SW480 (cell line): Measurements from ENCODE around the gene RAB40C.

Experiments
- DNase-seq: peaks from one replicate; pipeline ENCODE4 v3.0.0-alpha.2; 2016; ENCODE audit warnings: low spot score

Gene RAB40C

DNA sequence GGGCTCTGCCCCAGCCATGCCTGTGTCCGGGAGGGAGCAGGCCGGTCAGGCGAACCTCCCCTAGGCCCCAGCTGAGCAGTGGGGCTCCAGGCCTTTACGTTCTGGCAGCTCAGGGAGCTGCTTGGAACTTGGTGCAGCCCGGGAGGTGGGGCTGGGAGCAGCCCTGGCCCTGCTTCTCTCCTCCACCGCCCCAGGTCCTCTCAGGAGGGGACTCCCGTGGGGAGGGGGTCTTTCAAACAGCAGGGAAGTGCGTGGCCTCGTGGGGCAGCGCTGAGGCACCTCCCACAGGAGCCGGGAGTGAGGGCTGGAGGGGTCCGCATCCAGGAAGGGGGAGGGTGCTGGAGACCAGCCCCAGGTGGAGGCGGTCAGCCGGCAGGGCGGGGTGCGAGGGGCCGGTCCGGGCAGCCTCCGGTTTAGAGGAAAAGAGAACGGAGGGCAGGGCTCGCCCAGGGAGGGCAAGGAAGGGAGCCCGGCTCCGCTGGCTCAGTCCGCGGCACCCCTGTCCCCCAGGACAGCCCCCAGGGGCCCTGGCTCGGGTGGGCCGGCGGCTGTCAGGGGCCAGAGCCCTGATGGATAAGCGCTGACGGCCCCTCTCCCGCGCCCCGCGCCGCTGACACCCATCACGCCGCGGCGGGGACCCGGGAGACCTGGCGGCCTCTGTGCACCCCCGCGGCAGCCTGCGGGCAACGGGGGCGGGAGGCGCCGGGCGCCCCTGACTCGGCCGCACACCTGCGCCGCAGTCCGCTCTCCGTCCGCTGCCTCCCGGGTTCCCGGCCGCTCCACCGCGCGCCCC is 30.3 kb upstream of the RAB40C start:
- DNase-seq: no peak

DNA sequence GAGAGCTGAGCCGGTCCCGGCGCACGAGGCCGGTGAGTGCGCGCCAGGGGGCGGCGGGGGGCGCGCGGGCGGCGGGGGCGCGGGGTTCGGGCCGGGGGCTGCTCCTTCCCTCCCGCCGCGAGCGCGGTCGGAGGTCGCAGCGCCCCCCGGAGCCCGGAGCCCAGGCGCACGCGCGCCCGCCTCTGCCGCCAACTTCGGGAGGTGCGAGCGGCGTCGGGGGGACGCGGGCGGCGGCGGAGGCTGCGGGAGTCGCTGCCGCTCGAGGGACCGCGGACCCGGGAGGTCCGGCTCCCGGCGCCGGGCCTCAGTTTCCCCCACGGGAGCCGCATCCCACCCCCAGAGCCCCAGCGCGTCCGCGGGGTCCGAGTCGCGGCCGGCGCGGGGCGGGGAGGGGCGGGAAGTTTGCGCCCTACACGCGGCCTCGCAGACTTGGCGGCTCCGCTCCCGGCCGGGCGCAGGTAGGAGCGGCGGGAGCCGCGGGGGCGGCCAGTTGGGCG is 29.6 kb upstream of the RAB40C start, which contains the start of gene PRR35:
Gene PRR35 (plus strand): TSS at position 191 of the 497 bp plus-strand sequence. CDS start 2,901 bp downstream, outside the sequence.
- no peak for DNase-seq

DNA sequence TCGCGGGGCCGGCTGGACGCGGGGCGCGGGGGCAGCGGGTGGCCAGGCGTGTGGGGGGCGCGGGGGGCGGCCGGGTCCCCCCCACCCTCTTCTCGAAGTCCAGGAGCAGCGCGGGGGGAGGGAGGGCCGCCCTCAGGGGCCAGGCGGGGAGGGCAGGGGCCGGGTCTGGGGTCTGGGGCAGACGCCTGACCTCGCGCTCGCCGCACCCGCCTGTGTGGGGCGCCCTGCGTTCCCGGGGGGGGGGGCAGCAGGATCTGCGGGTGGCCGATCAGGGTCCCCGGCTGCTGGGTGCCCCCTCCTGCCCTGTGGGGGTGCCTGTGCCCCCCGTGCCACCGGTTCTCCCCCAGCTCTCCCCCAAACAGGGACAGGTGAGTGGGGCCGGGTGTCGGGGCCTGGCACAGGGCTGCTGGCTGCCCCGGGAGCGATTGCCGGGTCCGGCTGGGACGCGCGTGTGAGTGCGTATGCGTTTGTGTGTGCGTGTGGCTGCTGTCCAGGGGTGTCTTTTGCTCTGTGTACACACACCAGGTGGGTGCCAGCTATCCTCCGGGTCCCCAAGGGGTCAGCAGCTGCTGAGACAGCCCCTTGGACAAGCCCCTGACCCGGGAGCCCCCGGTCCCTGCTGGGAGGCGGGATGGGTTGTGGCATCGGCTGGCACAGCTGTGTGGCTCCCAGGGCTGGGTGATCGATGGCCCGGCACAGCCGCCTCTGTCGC is 29.0 kb upstream of the RAB40C start:
- DNase-seq: no peak

DNA sequence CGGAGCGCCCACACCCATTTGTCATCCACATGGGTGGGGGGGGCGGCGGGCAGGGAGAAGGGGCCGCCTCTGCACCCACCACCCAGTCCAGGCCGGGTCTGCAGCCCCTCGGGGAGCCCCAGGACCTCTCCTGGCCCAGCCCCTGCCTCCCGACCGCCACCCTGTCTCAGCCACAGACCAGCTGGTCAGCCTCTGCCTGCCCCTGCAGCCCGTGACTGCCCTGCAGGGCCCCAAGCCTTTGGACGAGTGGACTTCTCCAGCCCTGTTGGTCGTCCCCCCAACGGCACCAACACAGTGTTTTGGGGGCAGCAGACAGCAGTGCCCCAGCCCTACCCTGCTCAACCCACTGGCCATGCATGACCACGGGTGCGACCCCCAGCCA is 28.5 kb upstream of the RAB40C start:
- DNase-seq: no peak

DNA sequence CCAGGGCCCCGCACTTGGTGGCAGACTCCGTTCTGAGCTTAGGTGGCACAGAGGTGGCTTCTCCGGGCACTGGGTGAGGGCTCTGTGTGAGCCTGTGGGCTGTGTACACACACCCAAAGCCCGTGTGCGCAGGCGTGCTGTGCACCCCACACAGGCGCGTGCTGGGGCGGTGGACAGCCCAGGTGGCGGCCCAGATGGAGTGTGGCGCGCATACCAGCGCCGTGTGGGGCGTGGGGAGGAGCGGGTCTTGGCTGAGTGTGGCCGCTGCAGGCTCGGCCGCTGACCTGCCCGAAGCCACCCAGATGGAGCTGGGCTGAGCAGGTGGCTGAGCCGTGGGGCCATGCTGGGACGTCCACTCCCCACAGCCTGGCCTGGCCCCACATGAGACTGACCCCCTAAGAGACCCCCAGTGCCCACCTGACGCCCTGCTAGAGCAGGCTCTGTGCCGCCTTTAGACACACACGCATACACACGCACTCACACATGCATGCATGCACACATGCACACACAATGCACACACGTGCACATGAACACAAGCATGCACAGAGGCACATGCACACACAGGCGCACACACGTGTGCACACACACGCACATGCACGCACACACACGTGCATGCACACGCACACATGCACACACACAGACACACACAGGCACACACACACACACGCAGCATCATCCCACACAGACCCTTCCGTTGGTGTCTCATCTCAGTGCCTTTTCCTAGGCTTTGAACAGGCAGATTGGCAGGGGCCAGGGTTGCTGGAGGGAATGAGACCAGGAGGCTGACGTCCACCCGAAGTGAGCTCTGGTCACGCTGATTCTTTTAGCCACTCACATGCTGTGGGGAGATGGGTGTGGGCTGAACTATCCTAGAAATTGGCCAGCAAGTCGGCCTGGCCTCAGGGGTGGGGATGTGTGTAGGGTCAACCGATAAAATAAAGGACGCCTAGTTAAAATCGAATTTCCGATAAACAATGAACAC is 27.6 kb upstream of the RAB40C start:
- no peak for DNase-seq

DNA sequence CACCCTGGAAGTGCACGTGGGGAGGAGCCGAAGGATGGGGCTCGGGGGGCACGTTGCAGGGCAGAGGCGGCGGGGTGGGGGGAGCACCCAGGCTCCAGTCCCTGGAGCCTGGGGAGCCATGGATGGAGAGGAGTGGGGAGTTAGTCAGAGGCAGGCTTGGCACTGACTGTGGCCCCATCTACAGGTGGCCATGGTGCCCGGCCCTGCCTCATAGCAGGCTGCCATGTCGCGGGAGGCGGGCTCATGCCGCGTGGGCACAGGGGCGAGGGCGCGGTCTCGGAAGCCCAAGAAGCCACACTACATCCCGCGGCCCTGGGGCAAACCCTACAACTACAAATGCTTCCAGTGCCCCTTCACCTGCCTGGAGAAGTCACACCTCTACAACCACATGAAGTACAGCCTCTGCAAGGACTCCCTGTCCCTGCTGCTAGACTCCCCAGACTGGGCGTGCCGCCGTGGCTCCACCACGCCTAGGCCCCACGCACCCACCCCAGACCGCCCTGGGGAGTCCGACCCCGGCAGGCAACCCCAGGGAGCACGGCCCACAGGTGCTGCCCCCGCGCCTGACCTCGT is 26.7 kb upstream of the RAB40C start:
- DNase-seq: no peak

DNA sequence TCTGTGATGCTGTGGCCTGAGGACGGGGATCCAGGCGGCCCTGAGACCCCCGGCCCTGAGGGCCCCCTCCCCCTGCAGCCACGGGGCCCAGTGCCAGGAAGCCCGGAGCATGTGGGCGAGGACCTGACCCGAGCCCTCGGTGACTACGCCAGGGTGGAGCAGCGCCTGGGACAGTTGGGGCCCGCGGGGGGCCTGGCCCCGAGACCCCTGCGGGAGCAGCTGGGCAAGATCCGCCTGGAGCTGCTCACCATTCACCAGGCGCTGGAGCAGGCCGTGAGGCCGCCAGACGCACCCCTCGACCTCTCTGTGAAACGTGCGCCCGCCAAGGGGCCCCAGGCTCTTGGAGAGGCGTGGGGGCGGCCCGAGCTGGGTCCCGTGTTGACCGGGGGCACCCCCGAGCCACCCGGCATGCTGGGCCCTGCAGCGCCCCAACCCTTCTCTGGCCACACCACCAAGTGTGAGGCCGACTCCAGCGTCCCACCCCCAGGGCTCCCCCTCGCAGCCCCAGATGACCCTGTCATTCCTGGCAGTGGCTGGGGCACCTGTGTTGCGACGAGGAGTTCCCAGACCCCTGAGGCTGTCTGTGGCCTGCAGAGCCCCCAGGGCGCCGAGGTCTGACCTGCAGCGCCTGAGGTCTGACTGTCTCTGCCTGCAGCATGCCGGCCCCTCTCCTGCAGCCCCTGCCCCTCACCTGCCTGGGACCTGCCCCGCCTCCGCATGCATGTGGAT is 25.0 kb upstream of the RAB40C start:
- no peak for DNase-seq

DNA sequence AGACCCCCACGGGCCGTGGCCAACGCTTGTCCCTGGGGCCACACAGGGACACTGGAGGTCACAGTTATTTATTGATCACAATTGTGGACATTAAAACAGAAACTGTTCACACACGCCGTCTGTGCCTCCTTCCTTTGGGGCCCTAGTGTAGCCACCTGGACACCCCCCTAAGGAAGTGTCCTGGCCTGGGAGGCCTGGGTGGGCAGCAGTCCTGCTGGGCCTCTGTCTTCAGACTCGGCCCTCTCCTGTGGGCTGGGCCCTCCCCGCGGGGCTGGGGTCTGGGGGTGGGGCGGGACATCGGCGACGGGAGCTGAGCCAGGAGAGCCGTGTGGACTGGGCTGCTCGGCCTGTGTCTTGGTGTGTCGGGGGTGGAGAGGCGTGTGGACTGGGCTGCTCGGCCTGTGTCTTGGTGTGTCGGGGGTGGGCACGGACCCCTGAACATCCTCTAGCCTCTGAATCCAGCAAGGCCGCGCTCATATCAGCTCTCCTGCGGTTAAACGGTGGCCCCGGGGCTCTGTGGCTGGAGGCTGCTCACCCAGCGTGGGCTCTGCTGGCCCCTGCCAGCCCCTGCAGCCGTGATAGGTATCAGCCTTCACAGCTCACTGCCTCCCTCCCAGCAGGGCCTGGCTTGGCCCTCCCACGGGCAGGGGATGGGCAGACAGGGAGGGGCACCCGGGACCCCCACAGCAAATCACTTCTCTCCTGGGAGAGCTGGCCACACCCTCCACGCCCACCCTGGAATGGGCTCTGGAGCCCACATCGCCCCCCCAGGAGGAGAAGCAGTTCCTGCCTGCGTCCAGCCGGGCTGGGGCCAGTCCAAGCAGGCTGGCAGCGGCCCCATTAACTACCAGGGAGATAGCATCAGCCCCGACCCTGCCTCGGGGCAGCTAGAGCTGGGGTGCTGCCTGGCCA is 24.2 kb upstream of the RAB40C start:
- no peak for DNase-seq

DNA sequence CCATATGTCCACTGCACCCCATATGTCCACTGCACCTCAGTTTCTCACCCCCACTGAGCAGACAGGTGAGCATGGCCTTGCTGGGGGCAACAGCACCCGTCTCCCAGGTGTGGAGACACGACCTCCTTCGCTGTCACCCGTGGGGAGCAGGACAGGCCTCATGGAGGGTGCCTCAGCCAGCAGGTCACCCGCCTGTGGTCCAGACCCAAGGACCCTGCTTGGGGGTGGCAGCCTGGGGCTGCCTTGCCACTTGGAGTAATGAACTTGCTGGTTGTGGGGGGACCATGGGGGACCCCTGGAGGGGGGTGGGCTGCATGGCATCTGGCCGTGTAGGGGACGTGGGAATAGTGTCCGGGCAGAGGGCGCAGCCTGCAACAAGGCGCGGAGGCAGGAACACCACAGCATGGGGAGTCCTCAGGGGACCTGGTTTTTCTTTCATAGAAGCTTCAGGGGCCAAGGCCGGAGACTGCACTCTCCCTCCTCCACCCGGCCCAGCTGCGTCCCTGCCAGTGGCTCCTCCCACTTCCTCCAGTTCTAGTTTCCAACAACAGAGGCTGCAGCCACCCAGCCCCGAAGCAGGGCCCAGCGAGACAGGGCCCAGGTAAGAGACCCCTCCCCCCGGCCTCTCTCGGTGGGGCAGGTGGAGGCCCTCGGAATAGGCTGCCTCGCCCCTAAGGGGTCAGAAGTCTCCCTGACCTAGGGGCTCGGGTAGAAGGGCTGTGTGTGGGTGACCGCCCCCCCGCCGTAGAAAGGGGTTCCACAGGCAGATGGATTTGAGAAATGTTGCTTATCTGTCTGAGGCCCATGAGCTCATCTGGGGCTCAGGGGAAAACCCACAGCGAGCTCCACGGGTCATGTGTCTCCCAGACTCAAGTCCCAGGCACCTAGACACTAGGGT is 23.1 kb upstream of the RAB40C start, which contains the start of gene NHLRC4:
Gene NHLRC4 (plus strand): TSS at position 531 of the 898 bp plus-strand sequence. CDS start 1,043 bp downstream, outside the sequence.
- DNase-seq: no peak

DNA sequence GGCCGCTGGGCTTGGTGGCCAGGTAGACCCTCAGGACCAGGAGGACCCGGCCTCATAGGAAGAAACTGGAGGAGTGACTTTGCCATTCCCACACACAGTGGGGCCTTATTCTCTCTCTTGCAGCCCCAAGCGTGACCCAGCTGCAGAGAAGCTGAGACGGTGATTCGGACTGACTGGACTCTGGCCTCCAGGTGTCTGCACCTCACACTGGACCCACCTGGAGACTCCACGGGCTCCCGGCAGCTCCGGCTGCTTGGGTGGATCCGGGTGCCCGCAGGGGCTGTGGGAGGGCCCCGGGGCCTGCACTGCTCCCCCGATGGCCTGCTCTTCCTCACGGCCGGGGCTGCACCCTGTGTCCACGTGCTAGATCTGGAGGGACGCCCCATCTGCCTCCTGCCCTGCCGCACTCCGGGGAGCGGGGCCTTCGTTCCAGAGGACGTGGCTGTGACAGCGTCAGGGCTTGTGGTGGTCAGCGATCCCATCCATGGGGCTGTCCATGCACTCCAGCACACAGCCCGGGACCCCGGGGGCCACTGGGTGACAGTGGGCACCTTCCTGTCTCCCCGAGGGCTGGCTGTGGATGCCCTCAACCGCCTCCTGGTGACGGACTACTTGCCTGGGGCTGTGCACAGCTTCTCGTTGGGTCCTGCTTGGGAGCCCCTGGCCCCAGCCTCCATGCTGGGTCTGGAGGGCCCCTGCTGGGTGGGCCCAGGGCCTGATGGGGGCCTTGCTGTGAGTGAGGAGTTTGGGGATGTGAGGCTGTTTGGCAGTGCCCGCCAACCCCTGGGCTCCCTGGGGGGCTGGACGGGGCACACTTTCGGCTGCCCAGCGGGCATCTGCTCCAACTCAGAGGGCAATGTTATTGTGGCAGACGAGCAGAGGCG is 22.3 kb upstream of the RAB40C start:
- no peak for DNase-seq

DNA sequence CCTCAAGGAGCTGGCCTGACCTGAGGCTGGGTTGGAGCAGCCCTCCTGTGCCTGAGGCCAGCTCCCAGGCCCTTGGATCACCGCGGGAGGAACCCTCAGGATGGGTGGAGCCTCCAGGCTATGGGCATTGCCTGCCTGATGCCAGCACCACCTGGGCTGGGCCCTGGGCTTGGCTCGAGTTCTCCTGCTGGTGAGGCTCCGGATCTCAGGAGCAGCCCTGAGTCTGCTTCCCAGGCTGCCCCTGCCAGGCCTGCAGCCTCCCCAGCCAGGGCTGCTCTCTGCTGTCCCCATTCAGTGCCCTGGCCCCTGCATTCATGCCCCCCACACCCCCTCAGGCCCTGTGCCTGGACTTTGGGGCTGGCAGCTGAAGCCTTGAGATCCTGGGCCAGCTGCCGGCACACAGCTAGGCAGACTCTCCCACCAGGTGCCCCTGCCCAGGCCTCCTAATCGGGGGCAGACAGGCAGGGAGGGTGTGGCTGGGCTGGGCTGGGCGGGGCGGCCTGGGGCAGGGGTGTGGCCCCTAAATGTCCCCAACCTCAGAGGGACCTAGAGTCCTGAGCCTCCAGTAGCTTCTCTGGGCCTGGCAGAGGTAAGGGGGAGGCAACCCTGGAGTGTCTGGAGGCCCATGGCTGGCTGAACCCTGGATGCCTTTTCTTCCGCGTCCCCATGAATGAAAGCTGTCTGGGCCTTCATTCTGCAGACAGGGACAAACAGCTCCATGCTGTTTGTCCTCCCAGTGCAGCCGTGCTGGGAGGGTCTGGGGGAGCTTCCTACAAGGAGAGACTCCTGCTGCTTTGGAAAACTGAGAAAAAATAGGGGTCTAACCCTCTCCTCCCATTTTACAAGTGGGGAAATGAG is 21.2 kb upstream of the RAB40C start:
- DNase-seq: no peak

DNA sequence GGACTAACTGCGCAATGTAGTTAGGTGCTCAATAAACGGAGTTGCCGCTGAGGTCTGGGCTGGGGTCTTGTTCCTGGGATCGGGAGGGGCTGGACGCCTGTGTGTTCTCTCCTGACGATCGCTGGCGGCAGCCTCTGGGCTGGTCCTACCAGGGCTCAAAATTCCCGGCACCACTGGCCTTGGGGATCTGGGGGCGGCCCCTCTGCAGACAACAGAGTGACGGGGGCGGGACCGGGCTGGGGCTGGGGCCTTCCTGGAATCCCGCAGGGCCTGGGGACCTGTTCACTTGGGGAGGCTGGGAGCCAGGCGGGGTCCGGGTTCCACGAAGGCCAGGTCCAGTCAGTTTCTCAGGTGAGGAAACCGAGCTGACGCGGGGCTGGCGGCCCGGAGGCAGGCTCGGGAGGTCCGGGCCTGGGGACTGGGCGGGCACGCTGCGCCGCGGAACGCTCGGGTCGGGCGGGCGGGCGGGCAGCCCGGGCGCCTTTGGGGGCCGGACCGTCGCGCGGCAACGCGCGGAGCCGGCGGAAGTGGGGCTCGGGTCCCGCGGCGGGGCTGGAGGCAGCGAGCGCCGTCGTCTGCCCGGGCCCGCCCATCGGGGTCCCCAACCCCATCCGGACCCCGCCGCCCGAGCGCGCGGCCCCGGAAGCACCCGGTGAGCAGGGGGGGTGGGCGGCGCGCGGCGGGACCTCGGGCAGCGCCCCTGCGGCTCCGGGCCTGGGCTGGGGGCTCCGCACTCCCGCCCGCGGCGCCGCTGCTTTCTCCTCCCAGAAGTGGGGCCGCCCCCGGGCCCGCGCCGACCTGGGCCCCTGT is 20.2 kb upstream of the RAB40C start, which contains the start of gene PIGQ:
Gene PIGQ (plus strand): TSS at position 524 of the 810 bp plus-strand sequence. CDS start 4,107 bp downstream, outside the sequence.
- no peak for DNase-seq

DNA sequence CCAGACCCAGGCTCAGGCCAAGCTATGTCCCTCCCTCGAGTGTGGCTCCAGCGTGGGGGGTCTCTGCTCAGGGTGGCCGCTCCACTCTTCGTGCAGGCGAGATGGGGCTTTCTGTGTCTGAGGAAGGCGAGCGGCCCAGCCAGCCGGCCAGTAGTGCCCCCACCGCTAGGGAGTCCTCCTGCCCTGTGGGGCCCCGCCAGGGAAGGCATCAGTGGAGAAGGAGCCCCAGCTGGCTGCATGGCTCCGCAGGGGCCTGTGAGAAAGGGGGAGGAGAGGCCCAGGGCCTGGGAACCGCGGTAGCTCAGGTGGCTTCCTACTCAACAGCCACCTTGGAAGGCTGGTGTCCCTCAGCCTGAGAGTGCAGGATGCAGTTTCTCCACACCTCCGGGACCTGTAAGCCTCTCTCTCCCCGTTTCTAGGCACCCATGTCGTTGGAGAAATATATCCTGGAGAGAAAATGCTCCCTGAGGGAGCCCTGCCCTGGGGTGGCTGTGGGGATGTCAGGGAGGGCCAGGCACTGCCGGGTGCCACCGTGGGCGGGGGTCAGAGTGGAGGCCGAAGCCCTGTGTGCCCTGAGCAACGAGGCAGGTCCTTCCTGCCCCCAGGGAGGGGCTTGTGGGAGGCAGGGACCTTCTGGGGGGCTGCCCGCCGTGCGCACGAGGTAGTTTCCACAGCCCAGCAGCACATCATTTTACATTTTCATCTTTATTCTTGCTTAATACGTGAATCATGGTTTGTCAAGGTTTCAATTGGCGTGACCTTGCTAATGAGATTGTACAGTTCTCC is 16.8 kb upstream of the RAB40C start:
- DNase-seq: no peak

DNA sequence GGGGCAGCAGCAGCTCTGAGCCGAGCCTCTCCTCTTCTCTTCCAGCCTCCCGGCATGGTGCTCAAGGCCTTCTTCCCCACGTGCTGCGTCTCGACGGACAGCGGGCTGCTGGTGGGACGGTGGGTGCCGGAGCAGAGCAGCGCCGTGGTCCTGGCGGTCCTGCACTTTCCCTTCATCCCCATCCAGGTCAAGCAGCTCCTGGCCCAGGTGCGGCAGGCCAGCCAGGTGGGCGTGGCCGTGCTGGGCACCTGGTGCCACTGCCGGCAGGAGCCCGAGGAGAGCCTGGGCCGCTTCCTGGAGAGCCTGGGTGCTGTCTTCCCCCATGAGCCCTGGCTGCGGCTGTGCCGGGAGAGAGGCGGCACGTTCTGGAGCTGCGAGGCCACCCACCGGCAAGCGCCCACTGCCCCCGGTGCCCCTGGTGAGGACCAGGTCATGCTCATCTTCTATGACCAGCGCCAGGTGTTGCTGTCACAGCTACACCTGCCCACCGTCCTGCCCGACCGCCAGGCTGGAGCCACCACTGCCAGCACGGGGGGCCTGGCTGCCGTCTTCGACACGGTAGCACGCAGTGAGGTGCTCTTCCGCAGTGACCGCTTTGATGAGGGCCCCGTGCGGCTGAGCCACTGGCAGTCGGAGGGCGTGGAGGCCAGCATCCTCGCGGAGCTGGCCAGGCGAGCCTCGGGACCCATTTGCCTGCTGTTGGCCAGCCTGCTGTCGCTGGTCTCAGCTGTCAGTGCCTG is 15.7 kb upstream of the RAB40C start:
- no peak for DNase-seq
